ENCODE data around the gene ATF3. TPM values are rescaled to one million over a fixed set of nuclear protein-coding genes. Genes with fewer than 3 reads are reported as not detected.

ATF3 gene
- polyA plus RNA-seq, 1 donor from 2014 or later: 7.2 TPM

DNA sequence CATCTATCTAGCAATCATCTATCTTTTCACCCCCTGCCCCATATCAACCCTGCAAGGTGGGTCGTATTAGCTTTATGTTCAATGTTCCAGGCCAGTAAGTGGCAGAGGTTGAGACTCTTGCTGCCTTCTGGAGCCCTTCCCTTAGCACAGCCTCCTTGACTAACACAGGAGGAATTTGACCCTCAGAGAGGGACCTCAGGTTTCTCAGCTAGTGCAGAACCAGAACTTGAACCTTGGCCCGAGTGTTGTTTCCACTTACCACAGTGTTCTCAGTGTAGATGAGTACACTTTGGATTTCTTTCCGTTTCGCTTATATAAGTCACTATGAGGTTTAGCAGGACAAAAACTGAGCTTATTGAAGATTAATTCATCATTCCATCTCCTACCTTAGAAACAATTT, 11.1 kb upstream of the ATF3 start:
- Histone ChIP-seq H3K79me2 (replicated peaks; ENCODE audit: insufficient read depth, low read length) (no peaks in the 10 kb centered on the region), H2AFZ (ENCODE audit: low read depth, low read length) (no peak overlapping the region), H3K4me2 (ENCODE audit: low read length) (no peak overlapping the region), H4K20me1 (ENCODE audit: insufficient read depth) (no peaks in the 10 kb centered on the region), H3K36me3 (ENCODE audit: insufficient read depth, low read length) (no peaks in the 10 kb centered on the region), H3K27me3 (ENCODE audit: insufficient read depth, low read depth, low read length) (no peaks in the 10 kb centered on the region), H3K9me2 (ENCODE audit: insufficient read depth, low read length) (no peaks in the 10 kb centered on the region), H3K4me3 (ENCODE audit: low read length) (no peak overlapping the region), H3K27ac (ENCODE audit: low read length) (no peak overlapping the region), H3K9me3 (ENCODE audit: low read length) (no peaks in the 10 kb centered on the region), H3K9ac (ENCODE audit: low read length) (no peak overlapping the region), H3F3A (ENCODE audit: insufficient read depth, low read length, poor library complexity, severe bottlenecking) (no peaks in the 10 kb centered on the region)
- TF ChIP-seq RAD21 (conservative IDR thresholded peaks at IDR 0.05) (no peak), MXI1 (conservative IDR thresholded peaks at IDR 0.05; ENCODE audit: poor library complexity, severe bottlenecking) (no peak), TAF1 (IDR thresholded peaks at IDR 0.05; ENCODE audit: low read depth) (no peak), EP300 (conservative IDR thresholded peaks at IDR 0.05; ENCODE audit: poor library complexity, severe bottlenecking) (no peak), SMC3 (conservative IDR thresholded peaks at IDR 0.05; ENCODE audit: poor library complexity) (no peak), EZH2 (IDR thresholded peaks at IDR 0.05; ENCODE audit: borderline replicate concordance, insufficient read depth, low read length, poor library complexity, severe bottlenecking) (no peak), POLR2AphosphoS5 (IDR thresholded peaks at IDR 0.05) (no peak)
- TF ChIP-seq, protein P1, sequence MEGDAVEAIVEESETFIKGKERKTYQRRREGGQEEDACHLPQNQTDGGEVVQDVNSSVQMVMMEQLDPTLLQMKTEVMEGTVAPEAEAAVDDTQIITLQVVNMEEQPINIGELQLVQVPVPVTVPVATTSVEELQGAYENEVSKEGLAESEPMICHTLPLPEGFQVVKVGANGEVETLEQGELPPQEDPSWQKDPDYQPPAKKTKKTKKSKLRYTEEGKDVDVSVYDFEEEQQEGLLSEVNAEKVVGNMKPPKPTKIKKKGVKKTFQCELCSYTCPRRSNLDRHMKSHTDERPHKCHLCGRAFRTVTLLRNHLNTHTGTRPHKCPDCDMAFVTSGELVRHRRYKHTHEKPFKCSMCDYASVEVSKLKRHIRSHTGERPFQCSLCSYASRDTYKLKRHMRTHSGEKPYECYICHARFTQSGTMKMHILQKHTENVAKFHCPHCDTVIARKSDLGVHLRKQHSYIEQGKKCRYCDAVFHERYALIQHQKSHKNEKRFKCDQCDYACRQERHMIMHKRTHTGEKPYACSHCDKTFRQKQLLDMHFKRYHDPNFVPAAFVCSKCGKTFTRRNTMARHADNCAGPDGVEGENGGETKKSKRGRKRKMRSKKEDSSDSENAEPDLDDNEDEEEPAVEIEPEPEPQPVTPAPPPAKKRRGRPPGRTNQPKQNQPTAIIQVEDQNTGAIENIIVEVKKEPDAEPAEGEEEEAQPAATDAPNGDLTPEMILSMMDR (IDR thresholded peaks at IDR 0.05; ENCODE audit: poor library complexity, severe bottlenecking): no peak
- TF ChIP-seq, protein P2, sequence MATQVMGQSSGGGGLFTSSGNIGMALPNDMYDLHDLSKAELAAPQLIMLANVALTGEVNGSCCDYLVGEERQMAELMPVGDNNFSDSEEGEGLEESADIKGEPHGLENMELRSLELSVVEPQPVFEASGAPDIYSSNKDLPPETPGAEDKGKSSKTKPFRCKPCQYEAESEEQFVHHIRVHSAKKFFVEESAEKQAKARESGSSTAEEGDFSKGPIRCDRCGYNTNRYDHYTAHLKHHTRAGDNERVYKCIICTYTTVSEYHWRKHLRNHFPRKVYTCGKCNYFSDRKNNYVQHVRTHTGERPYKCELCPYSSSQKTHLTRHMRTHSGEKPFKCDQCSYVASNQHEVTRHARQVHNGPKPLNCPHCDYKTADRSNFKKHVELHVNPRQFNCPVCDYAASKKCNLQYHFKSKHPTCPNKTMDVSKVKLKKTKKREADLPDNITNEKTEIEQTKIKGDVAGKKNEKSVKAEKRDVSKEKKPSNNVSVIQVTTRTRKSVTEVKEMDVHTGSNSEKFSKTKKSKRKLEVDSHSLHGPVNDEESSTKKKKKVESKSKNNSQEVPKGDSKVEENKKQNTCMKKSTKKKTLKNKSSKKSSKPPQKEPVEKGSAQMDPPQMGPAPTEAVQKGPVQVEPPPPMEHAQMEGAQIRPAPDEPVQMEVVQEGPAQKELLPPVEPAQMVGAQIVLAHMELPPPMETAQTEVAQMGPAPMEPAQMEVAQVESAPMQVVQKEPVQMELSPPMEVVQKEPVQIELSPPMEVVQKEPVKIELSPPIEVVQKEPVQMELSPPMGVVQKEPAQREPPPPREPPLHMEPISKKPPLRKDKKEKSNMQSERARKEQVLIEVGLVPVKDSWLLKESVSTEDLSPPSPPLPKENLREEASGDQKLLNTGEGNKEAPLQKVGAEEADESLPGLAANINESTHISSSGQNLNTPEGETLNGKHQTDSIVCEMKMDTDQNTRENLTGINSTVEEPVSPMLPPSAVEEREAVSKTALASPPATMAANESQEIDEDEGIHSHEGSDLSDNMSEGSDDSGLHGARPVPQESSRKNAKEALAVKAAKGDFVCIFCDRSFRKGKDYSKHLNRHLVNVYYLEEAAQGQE (IDR thresholded peaks at IDR 0.05; ENCODE audit: borderline replicate concordance): no peak

DNA sequence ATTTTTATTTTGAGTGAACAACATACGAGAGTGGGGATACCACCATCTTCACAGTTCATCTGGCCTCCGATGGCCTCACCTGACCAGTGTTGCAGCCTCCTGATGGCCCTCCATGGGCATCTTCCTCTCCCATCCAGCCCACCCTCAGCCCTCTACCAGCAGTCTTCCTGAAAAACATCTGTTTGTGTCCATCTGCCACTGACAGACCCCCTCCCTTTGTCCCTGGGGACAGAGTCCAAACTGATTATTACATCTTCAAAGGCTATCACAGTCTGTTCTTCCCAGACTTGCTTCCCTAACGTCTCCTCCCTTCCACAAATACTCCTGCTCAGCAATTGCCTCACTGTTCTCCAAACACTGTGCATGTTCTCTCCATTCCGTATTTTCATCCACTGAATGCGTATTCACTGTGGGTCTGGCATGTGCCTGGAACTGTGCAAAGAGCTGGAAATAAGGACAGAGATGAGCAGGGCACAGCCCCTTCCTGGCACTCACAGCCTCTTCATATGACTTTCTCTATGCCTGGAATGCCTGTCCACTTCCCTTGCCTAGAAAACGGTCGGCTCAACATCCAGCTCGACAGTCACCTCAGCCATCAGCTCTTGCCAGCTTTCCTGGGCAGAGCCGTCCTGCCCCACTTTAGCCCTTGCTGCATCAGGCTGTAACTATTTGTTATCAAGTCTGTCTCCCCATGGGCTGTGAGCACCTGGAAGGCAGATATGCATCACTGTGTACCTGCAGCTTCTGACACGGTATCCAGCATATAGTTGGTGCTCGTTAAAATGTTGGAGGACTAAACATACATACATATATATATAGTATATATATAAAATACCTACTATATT, 8.3 kb upstream of the ATF3 start:
- Histone ChIP-seq H3K36me3 (ENCODE audit: insufficient read depth, low read length) (no peaks in the 10 kb centered on the region), H2AFZ (ENCODE audit: low read depth, low read length) (no peak overlapping the region), H3K9me2 (ENCODE audit: insufficient read depth, low read length) (no peaks in the 10 kb centered on the region), H3K4me2 (ENCODE audit: low read length) (no peak overlapping the region), H4K20me1 (ENCODE audit: insufficient read depth) (no peaks in the 10 kb centered on the region), H3K27me3 (ENCODE audit: insufficient read depth, low read depth, low read length) (peaks cover 22% of the 10 kb centered on the region), H3K27ac (ENCODE audit: low read length) (no peak overlapping the region), H3K4me3 (ENCODE audit: low read length) (no peak overlapping the region), H3K79me2 (replicated peaks; ENCODE audit: insufficient read depth, low read length) (no peaks in the 10 kb centered on the region), H3F3A (ENCODE audit: insufficient read depth, low read length, poor library complexity, severe bottlenecking) (no peaks in the 10 kb centered on the region), H3K9ac (ENCODE audit: low read length) (no peak overlapping the region), H3K9me3 (ENCODE audit: low read length) (no peaks in the 10 kb centered on the region)
- TF ChIP-seq, protein P2 (IDR thresholded peaks at IDR 0.05; ENCODE audit: borderline replicate concordance): no peak
- TF ChIP-seq EZH2 (IDR thresholded peaks at IDR 0.05; ENCODE audit: borderline replicate concordance, insufficient read depth, low read length, poor library complexity, severe bottlenecking): no peak
